Stomach (tissue), 4 donors: ENCODE measurements around the gene REXO1.

Source experiments
- CTCF ChIP-seq, 7 experiments: fragments of 450-650 bp in 4 of 7; fragments of 200-600 bp in 3 of 7; sonication (generic) in 3 of 7; IDR thresholded peaks; one replicate each; pipeline ENCODE4 v1.5.1; 2016 to 2019; ENCODE audit warnings: antibody characterized with exemption in 7 of 7, control low read depth in 2 of 7, mild to moderate bottlenecking in 1 of 7
- POLR2A ChIP-seq, 4 donors: fragments of 450-650 bp; IDR thresholded peaks; one replicate each; pipeline ENCODE4 v1.6.1; 2016; ENCODE audit warnings: antibody characterized with exemption in 4 of 4, control low read depth in 2 of 4, mild to moderate bottlenecking in 1 of 4, moderate library complexity in 1 of 4

GRCh38 chr19:1852581-1853128, 4.4 kb upstream of the REXO1 start:
- no peak for TF ChIP-seq POLR2A (IDR thresholded peaks at IDR 0.05)
- TF ChIP-seq CTCF (IDR thresholded peaks at IDR 0.05), result no peak
